ENCODE measurements around the gene NCBP2.

NCBP2 gene

GRCh38 chr3:196916995-196917394 is 25.3 kb downstream of the NCBP2 start:
- Histone ChIP-seq H3K9me3 (no peaks in the 10 kb centered on the region), H3K27ac (no peak overlapping the region), H3K4me3 (ENCODE audit: low read depth in 1 of 2, low read length in 1 of 2) (no peak overlapping the region), H3K27me3 (no peaks in the 10 kb centered on the region), H3K4me1 (ENCODE audit: control insufficient read depth in 1 of 2, insufficient read depth in 1 of 2, low read depth in 1 of 2, low read length in 1 of 2) (no peaks in the 10 kb centered on the region), H3K36me3 (peaks cover 10% of the 10 kb centered on the region)
- TF ChIP-seq, protein P1, sequence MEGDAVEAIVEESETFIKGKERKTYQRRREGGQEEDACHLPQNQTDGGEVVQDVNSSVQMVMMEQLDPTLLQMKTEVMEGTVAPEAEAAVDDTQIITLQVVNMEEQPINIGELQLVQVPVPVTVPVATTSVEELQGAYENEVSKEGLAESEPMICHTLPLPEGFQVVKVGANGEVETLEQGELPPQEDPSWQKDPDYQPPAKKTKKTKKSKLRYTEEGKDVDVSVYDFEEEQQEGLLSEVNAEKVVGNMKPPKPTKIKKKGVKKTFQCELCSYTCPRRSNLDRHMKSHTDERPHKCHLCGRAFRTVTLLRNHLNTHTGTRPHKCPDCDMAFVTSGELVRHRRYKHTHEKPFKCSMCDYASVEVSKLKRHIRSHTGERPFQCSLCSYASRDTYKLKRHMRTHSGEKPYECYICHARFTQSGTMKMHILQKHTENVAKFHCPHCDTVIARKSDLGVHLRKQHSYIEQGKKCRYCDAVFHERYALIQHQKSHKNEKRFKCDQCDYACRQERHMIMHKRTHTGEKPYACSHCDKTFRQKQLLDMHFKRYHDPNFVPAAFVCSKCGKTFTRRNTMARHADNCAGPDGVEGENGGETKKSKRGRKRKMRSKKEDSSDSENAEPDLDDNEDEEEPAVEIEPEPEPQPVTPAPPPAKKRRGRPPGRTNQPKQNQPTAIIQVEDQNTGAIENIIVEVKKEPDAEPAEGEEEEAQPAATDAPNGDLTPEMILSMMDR (IDR thresholded peaks at IDR 0.05), result no peak

DNA sequence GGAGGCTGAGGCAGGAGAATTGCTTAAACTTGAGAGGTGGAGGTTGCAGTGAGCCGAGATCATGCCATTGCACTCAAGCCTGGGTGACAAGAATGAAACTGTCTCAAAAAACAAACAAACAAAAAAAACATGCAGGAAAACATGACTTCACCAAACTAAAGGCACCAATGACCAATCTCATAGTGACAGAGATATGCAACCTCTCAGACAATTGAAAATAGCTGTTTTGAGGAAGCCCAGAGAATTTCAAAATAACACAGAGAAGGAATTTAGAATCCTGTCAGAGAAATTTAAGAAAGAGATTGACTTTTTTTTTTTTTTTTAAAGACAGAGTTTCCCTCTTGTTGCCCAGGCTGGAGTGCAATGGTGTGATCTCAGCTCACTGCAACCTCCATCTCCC is 26.1 kb downstream of the NCBP2 start:
- H3K36me3 ChIP-seq, result peaks cover 10% of the 10 kb centered on the region
- no peak overlapping the region for H3K4me3 ChIP-seq (ENCODE audit: low read depth in 1 of 2, low read length in 1 of 2)
- H3K27ac ChIP-seq, result no peak overlapping the region
- H3K27me3 ChIP-seq, result no peaks in the 10 kb centered on the region
- TF ChIP-seq, protein P1 (IDR thresholded peaks at IDR 0.05), result no peak
- H3K9me3 ChIP-seq, result no peaks in the 10 kb centered on the region
- peaks cover 0 to 4% of the 10 kb centered on the region in 2 experiments for H3K4me1 ChIP-seq (ENCODE audit: control insufficient read depth in 1 of 2, insufficient read depth in 1 of 2, low read depth in 1 of 2, low read length in 1 of 2)

DNA sequence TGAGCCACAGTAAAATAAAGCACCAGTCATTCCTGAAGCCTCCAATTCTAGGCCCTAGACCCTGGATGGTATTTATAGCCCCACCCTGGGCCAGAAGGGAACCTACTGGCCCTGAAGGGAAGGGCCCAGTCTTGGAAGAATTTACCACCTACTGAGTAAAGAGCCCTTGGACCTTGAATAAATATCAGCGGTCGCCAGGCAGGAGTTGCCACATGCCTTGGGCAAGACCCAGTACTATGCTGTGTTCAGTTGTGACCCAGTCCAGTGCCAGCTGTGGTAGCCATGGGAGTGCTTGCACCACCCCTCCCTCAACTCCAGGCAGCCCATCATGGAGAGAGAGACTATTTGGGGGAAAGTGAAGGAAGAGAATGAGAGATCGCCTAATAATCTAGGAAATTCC is 27.0 kb downstream of the NCBP2 start:
- H3K36me3 ChIP-seq, result peaks cover 10% of the 10 kb centered on the region
- no peak overlapping the region for H3K27ac ChIP-seq
- no peaks in the 10 kb centered on the region for H3K9me3 ChIP-seq
- TF ChIP-seq, protein P1 (IDR thresholded peaks at IDR 0.05), result no peak
- H3K27me3 ChIP-seq, result no peaks in the 10 kb centered on the region
- H3K4me3 ChIP-seq (ENCODE audit: low read depth in 1 of 2, low read length in 1 of 2), result no peak overlapping the region
- peaks cover 0 to 5% of the 10 kb centered on the region in 2 experiments for H3K4me1 ChIP-seq (ENCODE audit: control insufficient read depth in 1 of 2, insufficient read depth in 1 of 2, low read depth in 1 of 2, low read length in 1 of 2)

GRCh38 chr3:196914866-196915265 is 27.5 kb downstream of the NCBP2 start:
- Histone ChIP-seq H3K4me1 (ENCODE audit: control insufficient read depth in 1 of 2, insufficient read depth in 1 of 2, low read depth in 1 of 2, low read length in 1 of 2) (peaks cover 0 to 5% of the 10 kb centered on the region in 2 experiments), H3K9me3 (no peaks in the 10 kb centered on the region), H3K27ac (no peak overlapping the region), H3K36me3 (peaks cover 10% of the 10 kb centered on the region), H3K27me3 (no peaks in the 10 kb centered on the region), H3K4me3 (ENCODE audit: low read depth in 1 of 2, low read length in 1 of 2) (no peak overlapping the region)
- TF ChIP-seq, protein P1 (IDR thresholded peaks at IDR 0.05), result no peak

GRCh38 chr3:196903740-196904139 is 38.6 kb downstream of the NCBP2 start:
- Histone ChIP-seq H3K27me3 (no peaks in the 10 kb centered on the region), H3K4me3 (ENCODE audit: low read depth in 1 of 2, low read length in 1 of 2) (no peak overlapping the region), H3K27ac (no peak overlapping the region), H3K36me3 (peaks cover 78% of the 10 kb centered on the region), H3K9me3 (no peaks in the 10 kb centered on the region), H3K4me1 (ENCODE audit: control insufficient read depth in 1 of 2, insufficient read depth in 1 of 2, low read depth in 1 of 2, low read length in 1 of 2) (no peaks in the 10 kb centered on the region)
- TF ChIP-seq, protein P1 (IDR thresholded peaks at IDR 0.05), result no peak

DNA sequence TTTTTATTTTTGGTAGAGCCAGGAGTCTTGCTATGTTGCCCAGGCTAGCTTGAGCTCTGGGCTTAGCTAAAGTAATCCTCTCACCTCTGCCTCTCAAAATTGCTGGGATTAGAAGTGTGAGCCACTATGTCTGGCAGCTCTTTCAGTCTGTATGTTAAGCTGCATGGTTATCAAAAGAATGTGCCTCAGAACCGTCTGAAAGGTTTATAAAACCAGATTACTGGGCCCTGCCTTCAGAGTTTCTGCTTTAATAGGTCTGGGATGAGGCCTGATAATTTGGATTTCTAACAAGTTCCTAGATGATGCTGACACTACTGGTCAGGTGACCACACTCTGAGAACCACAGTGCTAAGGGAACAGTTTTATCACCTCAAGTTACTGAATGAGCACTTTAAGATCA is 40.0 kb downstream of the NCBP2 start:
- H3K36me3 ChIP-seq, result peaks cover 75% of the 10 kb centered on the region
- no peak overlapping the region for H3K27ac ChIP-seq
- TF ChIP-seq, protein P1 (IDR thresholded peaks at IDR 0.05), result no peak
- no peak overlapping the region for H3K4me3 ChIP-seq (ENCODE audit: low read depth in 1 of 2, low read length in 1 of 2)
- H3K4me1 ChIP-seq (ENCODE audit: control insufficient read depth in 1 of 2, insufficient read depth in 1 of 2, low read depth in 1 of 2, low read length in 1 of 2), result no peaks in the 10 kb centered on the region
- no peaks in the 10 kb centered on the region for H3K27me3 ChIP-seq
- H3K9me3 ChIP-seq, result no peaks in the 10 kb centered on the region

All from neutrophil (primary cell).